SK-N-SH (cell line): ENCODE data around the gene CKS1B. TPM values are rescaled to one million over a fixed set of nuclear protein-coding genes. Genes with fewer than 3 reads are reported as not detected.
A peak's percentile ranks its signal among the peaks of the same experiment; 100 is the strongest.

Experiments used
- ELF1 ChIP-seq: IDR thresholded peaks from 2 replicates; pipeline ENCODE4 v1.4.0; 2012
- EP300 ChIP-seq, 2 experiments: IDR thresholded peaks; 2 replicates each; pipeline versions ENCODE4 v1.4.0 to v1.6.1; 2012; ENCODE audit warnings: borderline replicate concordance in 1 of 2, low read depth in 1 of 2, low read length in 1 of 2
- EZH2phosphoT487 ChIP-seq: fragments of 200-600 bp; sonication (generic); IDR thresholded peaks from 2 replicates; pipeline ENCODE4 v1.6.1; 2017; ENCODE audit warnings: low read depth, mixed run types, mild to moderate bottlenecking, antibody characterized with exemption, moderate library complexity, borderline replicate concordance
- FOSL2 ChIP-seq: IDR thresholded peaks from 2 replicates; pipeline ENCODE4 v1.4.0; 2012; ENCODE audit warnings: low read depth, mild to moderate bottlenecking, moderate library complexity, borderline replicate concordance
- FOXJ3 ChIP-seq: sonication (generic); formaldehyde crosslinking; IDR thresholded peaks from 2 replicates; pipeline ENCODE4 v1.5.1; 2020; ENCODE audit warnings: mild to moderate bottlenecking, missing genetic modification reagents
- FOXM1 ChIP-seq: IDR thresholded peaks from 2 replicates; pipeline ENCODE4 v1.4.0; 2012; ENCODE audit warnings: low read depth, mild to moderate bottlenecking
- GABPA ChIP-seq: IDR thresholded peaks from 2 replicates; pipeline ENCODE4 v1.4.0; 2012; ENCODE audit warnings: low read depth, mild to moderate bottlenecking
- JUND ChIP-seq: IDR thresholded peaks from 2 replicates; pipeline ENCODE4 v1.4.0; 2012
- MXI1 ChIP-seq: IDR thresholded peaks from 2 replicates; pipeline ENCODE4 v1.6.1; 2012; ENCODE audit warnings: mild to moderate bottlenecking, low read depth, low read length, improper control_type of control experiment
- NFIC ChIP-seq: IDR thresholded peaks from 2 replicates; pipeline ENCODE4 v1.4.0; 2012; ENCODE audit warnings: borderline replicate concordance
- POLR2AphosphoS5 ChIP-seq: IDR thresholded peaks from 2 replicates; pipeline ENCODE4 v1.6.1; 2012; ENCODE audit warnings: low read depth, low read length
- RAD21 ChIP-seq: IDR thresholded peaks from 2 replicates; pipeline ENCODE4 v1.6.1; 2012; ENCODE audit warnings: mild to moderate bottlenecking, low read length
- RXRA ChIP-seq: IDR thresholded peaks from 2 replicates; pipeline ENCODE4 v1.4.0; 2012; ENCODE audit warnings: low read depth, mild to moderate bottlenecking, borderline replicate concordance
- SMC3 ChIP-seq: IDR thresholded peaks from 2 replicates; pipeline ENCODE4 v1.6.1; 2012; ENCODE audit warnings: low read depth, low read length, improper control_type of control experiment
- TAF1 ChIP-seq: IDR thresholded peaks from 2 replicates; pipeline ENCODE4 v1.6.1; 2012; ENCODE audit warnings: low read depth, mild to moderate bottlenecking, low read length, moderate library complexity, borderline replicate concordance
- TCF12 ChIP-seq: IDR thresholded peaks from 2 replicates; pipeline ENCODE4 v1.4.0; 2012
- TEAD4 ChIP-seq: IDR thresholded peaks from 2 replicates; pipeline ENCODE4 v1.4.0; 2012; ENCODE audit warnings: mild to moderate bottlenecking, borderline replicate concordance; ENCODE audit not compliant: insufficient read depth
- USF1 ChIP-seq: IDR thresholded peaks from 2 replicates; pipeline ENCODE4 v1.4.0; 2012; ENCODE audit warnings: low read depth, borderline replicate concordance
- ZBTB33 ChIP-seq: IDR thresholded peaks from 2 replicates; pipeline ENCODE4 v1.4.0; 2012; ENCODE audit warnings: low read depth, borderline replicate concordance
- polyA plus RNA-seq, 3 experiments: library from polyadenylated mRNA; depleted of rRNA; stranded (reverse); fragments of >200 nt; gene quantifications; 2 replicates each; pipeline ENCODE4 v1.2.3, GENCODE V29; 2012
- TF ChIP-seq, protein P1 (sequence below): fragments of 200-600 bp; sonication (generic); IDR thresholded peaks from 2 replicates; pipeline ENCODE4 v1.6.1; 2017; ENCODE audit warnings: antibody characterized with exemption, mild to moderate bottlenecking, moderate library complexity
- TF ChIP-seq, protein P2 (sequence below): IDR thresholded peaks from 2 replicates; pipeline ENCODE4; 2012
- TF ChIP-seq, protein P3 (sequence below): IDR thresholded peaks from 2 replicates; pipeline ENCODE4 v1.4.0; 2012; ENCODE audit warnings: low read depth

Gene CKS1B
- polyA plus RNA-seq, 1 of the 3 experiments (the other 2 are of a cell fraction), result 308 TPM

DNA sequence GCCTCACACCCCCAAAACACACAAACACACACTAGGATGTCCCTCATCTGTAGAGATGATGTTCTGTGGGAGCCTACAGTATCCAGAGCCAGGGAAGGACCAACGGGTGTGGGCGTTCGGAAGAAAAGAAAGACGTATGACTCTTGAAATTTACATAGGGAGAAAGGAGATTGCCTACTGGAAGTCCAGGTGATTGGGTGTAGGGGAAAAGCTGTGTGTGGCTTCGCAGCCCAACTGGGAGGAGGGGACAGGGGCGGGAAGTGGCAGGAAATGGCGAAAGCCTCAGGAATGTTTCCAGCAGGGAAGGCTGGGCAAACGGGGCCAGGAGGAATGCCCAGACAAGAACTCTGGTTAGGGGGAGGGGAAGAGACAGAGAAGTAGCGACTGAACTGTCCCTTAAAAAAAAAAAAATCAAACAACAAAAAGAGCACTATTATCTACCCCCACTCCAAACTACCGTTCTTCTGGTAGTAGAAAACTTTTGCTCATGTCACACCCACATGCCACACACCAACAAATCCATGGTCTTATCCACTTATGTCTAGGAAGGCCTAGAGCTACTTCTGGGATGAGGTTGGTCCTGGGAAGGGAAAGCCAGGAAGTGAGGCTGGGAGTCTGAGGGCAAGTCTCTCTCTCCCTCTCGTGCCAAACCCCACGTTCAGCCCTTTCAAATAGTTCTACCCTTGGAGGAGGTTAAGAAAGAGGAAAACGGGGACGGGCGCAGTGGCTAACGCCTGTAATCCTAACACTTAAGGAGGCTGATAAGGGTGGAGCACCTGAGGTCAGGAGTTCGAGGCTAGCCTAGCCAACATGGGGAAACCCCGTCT, 1.8 kb upstream of the CKS1B start (continued):
- TF ChIP-seq, protein P1, sequence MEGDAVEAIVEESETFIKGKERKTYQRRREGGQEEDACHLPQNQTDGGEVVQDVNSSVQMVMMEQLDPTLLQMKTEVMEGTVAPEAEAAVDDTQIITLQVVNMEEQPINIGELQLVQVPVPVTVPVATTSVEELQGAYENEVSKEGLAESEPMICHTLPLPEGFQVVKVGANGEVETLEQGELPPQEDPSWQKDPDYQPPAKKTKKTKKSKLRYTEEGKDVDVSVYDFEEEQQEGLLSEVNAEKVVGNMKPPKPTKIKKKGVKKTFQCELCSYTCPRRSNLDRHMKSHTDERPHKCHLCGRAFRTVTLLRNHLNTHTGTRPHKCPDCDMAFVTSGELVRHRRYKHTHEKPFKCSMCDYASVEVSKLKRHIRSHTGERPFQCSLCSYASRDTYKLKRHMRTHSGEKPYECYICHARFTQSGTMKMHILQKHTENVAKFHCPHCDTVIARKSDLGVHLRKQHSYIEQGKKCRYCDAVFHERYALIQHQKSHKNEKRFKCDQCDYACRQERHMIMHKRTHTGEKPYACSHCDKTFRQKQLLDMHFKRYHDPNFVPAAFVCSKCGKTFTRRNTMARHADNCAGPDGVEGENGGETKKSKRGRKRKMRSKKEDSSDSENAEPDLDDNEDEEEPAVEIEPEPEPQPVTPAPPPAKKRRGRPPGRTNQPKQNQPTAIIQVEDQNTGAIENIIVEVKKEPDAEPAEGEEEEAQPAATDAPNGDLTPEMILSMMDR, result no peak
- TF ChIP-seq FOXM1, result 0 out of 2 replicates have a peak, but pooled peaks have one; percentile 32
- TF ChIP-seq, protein P2, sequence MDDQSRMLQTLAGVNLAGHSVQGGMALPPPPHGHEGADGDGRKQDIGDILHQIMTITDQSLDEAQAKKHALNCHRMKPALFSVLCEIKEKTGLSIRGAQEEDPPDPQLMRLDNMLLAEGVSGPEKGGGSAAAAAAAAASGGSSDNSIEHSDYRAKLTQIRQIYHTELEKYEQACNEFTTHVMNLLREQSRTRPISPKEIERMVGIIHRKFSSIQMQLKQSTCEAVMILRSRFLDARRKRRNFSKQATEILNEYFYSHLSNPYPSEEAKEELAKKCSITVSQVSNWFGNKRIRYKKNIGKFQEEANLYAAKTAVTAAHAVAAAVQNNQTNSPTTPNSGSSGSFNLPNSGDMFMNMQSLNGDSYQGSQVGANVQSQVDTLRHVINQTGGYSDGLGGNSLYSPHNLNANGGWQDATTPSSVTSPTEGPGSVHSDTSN, result peak; percentile 37; the same call in 1 of the 2 replicates
- peak; percentile 53; the same call in 1 of the 2 replicates for TF ChIP-seq TEAD4
- TF ChIP-seq NFIC, result peak; percentile 39; the same call in 1 of the 2 replicates
- peak in 1 of 2 experiments; percentile 74; a peak in 1 of 4 replicates for TF ChIP-seq EP300 (IDR thresholded peaks at IDR 0.05; ENCODE audit: borderline replicate concordance in 1 of 2, low read depth in 1 of 2, low read length in 1 of 2)
- no peak; the same call in 1 of the 2 replicates for TF ChIP-seq ZBTB33
- peak; percentile 78 for TF ChIP-seq POLR2AphosphoS5
- TF ChIP-seq FOSL2, result peak; percentile 29; the same call in 1 of the 2 replicates
- no peak; the same call in 1 of the 2 replicates for TF ChIP-seq ELF1
- TF ChIP-seq RAD21, result no peak
- TF ChIP-seq USF1, result no peak
- no peak; the same call in 1 of the 2 replicates for TF ChIP-seq RXRA
- no peak for TF ChIP-seq EZH2phosphoT487
- peak; percentile 66 for TF ChIP-seq TCF12
- peak; percentile 70 for TF ChIP-seq TAF1
- TF ChIP-seq JUND, result no peak; the same call in 1 of the 2 replicates
- no peak for TF ChIP-seq FOXJ3
- peak; percentile 61 for TF ChIP-seq GABPA
- TF ChIP-seq, protein P3, sequence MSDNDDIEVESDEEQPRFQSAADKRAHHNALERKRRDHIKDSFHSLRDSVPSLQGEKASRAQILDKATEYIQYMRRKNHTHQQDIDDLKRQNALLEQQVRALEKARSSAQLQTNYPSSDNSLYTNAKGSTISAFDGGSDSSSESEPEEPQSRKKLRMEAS, result peak; percentile 83; the same call in 1 of the 2 replicates
- TF ChIP-seq MXI1, result no peak
- TF ChIP-seq SMC3, result no peak
